Activated CD4-positive, CD25-positive, alpha-beta regulatory T cell (primary cell): ENCODE measurements around the gene SLC9A8.
A peak's percentile ranks its signal among the peaks of the same experiment; 100 is the strongest.
"Not testable (repeated sequence)": the region's sequence is repeated elsewhere in the genome, so short reads cannot be mapped to it uniquely, and the experiment has no call there.

ENCODE experiments used
- DNase-seq, 4 experiments: peaks; one replicate each; lab custom pipeline; 2025; lab: John Stamatoyannopoulos, UW

The SLC9A8 gene

DNA sequence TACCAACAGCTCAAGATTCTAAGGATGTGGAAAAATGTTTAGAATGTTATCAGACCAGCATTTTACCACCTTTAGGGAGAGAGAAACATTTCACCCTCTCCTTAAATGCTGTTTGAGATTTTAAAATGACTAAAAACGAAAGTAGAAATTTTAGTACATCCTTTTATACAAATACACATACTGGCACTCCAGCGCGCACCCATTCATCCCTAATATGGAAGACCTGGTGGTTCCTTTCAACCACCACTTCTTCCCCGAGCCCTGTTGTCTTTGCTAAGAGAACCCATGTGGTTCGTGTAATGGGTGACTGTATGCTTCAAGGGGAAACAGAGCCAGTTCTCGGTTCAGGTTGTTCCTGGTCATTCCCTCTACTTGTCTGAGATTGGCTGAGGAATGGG is 81.4 kb downstream of the SLC9A8 start:
- no peak for DNase-seq

DNA sequence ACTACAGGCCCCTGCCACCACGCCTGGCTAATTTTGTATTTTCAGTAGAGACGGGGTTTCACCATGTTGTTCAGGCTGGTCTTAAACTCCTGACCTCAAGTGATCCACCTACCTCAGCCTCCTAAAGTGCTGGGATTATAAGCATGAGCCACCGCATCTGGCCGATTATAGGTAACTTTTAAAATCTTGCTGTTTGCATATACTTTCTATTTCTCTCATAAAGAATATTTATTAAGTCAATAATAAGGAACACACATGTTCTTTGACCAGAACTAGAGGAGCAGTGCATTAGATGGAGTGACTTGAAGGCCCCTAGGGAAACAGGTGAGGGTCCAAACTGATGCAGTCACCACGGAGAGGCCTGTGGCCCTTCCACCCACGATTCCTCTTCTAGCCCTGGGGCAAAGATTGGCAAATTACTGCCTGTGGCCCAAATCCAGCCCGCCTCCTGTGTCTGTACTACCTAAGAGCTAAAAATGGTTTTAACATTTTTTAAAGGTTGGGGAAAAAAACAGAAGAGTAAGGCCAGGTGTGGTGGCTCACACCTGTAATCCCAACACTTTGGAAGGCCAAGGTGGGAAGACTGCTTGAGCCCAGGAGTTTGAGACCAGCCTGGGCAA is 83.0 kb downstream of the SLC9A8 start:
- not testable (repeated sequence) for DNase-seq

DNA sequence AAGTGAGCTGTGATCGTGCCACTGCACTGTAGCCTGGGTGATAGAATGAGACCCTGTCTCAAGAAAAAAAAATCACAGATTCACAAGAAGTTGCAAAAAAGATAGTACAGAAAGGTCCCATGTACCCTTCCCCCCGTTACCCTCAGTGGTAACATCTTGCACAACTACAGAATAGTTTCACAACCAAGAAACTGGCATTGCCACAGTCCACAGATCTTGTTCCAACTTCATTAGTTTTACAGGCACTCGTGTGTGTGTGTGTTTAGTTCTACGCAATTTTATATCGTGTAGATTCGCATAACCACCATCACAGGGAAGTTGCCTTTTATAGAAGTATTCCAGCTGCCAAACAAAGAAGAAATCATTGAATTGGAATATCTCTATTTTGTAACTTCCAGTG is 83.6 kb downstream of the SLC9A8 start:
- DNase-seq = no peak

DNA sequence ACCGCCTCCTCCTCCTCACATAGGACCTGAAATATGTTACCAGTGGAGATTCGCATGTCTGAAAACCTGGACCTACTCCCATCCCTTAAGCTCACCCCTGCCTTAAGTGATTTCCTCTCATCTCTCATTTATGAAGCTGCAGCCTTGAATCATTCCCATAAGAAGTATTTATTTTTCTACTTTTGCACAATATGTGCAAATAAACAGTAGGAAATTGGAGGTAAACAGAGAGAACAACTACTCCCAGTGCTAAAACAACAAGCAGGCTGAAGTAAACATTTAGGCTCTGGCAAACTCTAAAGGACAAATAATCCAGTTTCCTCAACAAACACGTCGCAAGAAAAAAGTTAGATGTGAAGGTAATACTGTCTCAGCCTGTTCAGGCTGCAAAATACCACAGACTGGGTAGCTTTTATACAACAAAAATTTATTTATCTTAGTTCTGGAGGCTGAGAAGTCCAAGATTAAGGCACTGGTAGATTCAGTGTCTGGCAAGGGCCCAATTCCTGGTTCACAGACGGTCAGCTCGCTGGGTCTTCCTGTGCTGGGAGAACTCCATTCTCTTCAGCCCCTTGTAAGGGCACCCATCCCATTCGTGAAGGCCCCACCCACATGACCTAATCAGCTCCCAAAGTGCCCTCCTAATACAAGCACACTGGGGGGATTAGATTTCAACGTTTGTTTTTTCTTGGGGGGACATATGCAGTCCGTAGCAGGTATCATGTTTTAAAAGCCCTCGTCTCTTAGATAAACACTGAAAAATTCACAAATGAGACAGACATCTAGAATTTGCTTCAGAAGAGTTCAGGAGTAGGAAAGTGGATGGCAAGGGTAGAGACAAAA is 87.1 kb downstream of the SLC9A8 start:
- no peak for DNase-seq

DNA sequence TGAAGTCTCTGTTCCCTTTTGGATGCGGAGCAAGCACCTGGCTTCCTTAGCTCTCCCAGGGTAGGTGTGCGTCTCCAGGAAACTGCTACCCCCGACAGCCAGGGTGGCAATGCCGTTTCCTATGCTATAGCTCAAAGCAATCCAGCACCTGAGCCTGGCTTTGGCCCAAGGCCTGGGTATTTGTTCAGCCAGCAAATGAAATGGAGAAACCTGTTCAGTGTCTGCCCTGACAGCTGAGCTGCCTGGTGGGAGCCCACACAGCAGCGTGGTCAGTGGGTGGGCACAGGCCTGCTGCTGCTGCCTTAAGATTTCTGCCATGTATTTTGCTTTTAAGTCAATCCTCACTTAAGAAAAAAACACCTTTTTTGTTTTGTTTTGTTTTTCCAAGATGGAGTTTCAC is 89.0 kb downstream of the SLC9A8 start:
- DNase-seq = no peak

DNA sequence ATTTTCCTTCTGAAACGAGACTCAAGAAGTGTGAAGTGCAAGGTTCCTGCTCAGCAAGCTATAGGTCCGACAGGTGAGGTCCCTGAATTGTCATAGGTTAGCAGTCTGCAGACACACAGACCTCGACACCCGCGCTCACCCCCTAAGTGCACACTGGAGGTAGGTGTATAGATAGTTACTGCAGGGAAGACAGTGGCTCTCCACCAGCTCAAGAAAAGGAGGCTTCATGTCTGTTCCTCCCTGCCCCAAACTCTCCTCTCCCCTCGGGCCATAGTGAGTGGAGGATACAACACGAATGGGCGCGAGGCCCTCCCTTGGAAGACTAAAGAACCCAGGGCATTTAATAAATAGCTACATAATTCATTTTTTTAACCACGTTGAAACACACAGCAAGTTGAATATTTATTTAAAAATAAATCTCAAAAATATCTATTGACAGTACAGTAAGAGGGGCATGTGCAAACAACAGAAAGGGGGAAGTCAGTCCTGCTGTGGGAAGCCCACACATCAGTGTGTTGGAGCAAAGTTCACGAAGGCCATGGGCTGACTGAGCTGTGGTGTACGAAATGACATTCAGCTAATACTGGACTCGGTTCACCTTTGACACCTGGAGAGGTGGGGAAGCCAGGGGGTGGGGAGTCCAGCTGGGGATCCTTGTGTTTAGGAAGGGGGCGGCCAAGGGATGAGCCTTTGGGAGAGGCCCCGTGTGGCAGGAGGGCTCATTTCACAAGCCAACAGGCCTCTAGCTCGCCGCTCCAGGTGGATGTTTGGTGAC is 92.0 kb downstream of the SLC9A8 start:
- no peak for DNase-seq

DNA sequence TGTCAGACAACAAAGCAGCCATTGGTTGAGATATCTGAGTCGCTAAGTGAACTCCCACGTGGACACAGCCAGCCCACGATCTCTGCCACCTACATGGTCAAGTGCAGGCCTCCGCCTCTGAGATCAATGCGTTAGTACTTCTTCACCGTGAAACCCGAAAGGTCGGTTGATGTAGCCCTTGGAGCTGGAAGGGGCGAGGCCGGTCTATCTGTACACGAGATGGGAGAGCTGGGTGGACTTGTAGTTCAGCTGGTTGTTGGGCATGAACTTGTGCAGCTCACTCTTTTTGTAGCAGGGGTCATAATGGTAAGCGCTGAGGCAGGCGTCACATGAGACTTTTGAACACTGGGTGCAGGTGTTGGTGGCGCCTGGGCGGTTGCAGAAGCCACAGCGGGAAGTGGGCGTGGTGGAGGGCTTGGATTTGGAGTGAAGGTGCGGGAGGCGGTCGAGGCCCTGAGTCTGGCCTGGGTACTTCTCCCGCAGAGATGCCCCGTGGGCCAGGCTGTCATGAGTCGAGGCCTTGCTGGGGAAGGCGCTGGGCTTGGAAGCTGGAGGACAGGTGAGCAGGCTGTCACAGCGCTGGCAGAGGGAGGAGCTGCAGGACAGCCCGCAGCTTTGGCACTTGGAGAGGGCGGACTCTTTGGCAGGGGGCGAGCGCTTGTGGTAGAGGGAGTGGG is 92.9 kb downstream of the SLC9A8 start:
- DNase-seq = no peak

DNA sequence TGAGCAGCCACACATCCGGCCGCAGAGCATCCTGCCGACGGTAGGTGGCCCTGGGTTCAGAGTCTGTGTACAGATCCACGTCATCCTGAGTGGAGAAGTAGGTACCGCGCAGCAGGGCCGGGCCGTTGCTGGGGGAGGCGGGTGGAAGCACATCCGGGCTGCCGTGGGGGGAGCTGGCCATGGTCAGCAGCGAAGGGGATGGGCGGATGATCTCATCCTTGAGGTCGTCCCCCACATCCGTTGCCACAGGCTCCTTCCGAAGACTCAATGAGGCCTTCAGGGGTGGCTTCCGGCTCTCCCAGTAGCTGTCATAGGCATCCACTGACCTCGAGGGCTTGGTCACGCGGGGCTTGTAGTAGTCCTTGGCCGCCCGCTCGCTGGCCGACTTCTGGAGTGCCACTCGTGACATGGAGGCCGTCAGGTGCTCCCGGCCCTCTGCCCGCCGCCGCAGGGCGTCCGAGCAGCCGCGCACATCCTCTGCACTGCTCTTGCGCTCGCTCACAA is 93.5 kb downstream of the SLC9A8 start:
- no peak for DNase-seq

DNA sequence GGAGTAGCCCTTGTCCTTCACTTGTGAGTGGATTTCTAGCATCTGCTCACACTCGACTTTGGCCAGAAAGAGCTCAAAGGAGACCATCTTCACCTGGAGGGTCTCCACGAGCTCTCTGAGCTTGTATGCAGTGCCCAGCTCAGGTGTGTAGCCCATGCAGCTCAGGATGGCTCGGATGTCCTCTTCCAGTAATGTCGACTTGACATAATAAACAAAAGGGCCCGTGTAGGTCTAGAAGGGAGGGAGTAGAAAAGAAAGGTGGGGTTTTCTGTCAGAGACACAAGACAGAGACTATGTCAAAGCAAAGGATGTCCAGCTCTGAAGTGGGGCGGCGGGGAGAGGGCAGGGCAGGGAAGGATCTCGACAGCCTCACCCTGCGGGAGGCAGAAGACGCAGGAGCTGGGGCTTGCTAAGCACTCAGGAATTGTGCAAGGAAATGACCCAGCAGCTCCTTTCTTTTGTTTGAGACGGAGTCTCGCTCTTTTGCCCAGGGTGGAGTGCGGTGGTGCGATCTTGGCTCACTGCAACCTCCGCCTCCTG is 94.1 kb downstream of the SLC9A8 start:
- DNase-seq = no peak

DNA sequence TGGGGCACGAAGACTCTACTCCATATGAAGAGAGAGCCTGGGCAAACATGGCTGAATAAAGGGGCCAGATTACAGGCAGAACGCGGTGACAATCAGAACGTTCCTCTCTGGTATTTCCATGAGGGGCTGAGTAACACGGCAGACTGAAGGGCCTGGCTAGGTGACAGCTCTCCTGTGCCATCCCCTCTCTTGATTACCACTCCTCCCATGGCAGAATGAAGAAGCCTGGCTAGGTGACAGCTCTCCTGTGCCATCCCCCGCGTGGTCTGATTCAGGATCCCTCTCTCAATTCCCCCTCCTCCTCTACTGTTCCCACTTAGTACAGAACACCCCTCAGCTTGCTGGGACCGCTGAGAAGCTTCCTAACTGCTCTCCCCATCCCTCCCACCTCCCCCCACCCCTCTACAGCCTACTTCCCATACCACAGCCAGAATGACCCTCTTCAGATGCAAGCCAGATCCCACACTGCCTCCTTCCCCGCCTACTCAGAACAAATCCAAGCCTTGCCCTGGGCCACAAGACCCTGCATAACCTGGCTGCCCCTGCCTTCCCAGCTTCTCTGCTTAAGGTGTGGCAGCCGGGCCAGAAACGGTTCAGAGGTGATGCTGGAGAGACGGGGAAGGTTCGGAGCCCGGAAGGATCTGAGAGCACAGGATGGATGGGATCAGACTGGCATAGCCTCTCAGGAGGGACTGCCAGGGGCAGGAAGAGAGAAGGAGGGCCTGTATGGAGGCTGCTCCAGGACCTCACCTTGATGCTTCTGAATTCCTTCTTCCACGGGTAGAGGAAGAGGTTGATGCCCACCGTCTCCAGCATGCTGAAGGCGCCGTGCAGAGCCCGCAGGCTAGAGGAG is 95.0 kb downstream of the SLC9A8 start:
- DNase-seq = no peak

DNA sequence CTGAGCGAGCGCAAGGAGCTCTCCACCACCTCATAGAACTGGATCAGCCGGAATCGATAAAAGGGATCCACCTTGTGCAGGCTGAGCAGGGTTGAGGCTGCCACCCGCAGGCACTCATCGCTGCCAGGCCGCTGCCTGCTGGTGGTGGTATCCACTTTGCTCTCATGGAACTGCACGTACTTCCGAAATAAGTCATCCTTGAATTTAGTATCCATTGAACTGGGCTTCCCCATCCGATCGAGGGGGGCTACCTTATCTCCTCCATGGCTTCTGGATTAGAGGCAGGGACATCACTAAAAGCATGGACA is 95.6 kb downstream of the SLC9A8 start:
- no peak for DNase-seq

DNA sequence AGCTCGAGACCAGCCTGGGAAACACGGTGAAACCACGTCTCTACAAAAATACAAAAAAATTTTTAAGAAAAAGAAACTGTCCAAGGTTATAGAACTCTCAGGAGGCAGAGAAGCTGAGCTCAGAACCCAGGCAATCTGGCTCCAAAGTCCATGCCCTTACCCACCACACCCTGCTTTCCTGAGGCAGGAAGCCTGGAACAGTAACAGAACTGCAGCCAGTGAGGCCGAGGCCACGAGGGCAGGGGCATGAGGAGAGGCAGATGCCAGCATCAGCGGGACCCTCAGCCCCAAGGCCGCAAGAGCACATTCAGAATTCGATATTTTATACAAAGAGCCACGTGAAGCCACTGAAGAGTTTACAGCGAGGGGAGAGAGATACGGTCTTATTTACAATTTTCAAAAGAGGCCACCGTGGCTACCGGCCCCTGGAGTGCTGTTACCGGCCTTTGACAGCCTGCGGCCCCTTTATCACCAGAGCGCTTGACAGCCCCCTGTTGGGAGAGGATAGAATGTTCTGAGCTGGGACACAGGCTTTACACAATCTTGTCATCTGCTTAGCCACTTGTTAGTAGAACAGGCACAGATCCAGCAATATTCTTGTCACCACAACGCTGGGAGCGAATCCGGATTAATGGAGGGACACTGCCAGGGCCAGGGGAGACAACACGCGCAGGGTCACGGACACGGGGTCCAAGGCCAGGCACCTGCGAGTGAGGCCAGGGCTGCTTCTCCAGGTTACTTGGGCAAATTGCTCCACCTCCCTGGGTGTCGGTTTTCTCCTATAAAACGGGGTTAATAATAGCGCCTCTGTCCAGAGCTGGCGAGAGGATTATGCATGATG is 97.1 kb downstream of the SLC9A8 start:
- DNase-seq = no peak

DNA sequence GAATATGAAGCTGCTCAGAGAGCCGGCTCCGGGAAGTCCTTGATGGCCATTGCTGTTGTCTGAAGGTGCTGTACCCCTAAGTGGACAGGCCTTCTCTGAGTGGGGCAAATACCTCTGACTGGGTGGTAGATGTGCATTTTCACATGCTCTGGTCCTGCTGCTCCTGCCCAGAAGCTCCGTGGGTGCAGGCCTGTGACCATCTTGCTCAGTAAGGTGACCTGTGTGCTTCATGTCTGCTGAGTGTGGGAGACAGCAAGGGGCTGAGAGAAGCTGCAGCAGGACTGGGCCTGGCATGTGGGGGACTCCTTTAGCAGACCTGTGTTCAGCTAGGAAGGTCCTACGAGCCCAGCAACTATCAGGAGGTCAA is 97.7 kb downstream of the SLC9A8 start:
- no peak for DNase-seq

DNA sequence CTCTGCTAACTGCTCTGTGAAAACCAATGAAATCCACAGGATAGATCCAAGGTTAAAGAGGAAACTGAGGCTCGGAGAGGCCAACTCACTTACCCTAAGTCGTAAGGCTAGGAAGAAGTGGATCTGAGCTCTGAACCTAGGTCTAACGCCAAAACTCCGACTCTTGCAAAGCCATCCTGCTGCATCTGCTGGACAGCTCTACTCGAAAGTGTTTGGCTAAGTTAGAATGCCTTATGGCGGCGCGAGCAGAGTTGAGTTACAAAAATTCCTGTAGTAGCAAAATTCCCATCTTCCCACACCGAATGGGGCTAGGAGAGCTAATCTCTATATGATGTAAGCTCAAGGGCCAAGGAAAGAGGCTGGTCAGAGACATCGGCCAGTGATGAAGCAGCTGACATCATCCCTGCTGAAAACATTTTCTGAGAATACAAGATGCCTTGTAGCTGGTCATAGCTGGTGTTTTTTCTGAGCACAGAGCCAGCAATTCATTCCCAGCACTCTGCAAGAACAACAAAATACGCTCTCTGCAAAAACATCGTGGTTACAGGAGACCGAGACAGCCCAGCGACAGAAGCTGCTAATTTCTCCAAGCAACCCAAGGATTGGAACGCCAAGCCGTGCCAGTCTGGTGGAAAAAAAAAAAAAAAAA is 100.9 kb downstream of the SLC9A8 start:
- DNase-seq = no peak

DNA sequence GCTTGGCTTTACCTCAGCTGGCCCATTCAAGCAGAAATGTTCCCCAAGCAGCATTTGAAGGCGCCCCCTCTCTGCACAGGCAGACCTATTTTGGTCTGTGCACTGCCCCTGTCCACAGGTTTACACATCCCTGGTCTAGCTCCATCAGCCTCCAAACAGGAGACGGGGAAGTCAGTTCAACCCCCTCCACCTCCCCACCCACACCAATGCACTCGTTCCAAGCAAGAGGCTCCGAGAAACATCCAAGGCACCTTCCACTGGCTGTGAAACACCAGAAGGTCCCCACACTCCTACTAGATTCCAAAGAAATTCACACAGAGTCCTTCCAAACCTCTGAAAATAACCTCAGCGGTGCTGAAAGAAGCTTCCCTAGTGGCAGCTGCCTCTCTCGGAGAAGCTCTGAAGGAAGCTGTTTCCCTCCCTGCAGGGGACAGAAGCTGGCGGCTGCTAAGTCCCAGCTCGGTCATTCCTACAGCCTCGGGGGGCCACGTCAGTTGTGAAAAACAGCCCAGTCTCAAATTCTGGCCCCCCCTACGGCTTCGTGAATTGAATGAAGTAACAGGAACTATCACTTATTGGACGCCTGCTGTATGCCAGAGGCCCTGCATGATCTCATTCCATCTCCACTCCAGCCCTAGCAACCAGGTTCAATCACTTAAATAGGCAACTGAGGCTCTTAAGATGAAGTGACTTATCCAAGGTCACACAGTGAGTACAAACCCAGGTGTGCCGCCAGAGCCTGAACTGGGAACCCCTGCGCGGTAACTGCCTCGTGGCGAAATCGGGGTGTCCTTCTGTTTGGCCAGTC is 101.9 kb downstream of the SLC9A8 start:
- no peak for DNase-seq

DNA sequence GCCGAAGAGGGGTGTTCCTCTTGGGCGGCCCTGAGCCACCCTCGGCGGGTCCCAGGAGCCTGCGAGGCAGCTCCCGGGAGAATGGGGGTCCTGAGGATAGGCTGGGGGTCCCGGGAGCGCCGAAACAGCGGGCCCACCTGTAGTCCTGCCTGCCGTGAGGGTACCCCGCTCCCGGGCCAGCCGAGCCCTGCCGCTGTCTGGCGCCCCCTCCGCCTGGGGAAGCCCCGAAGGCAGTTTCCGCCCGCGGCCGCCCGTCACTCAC is 102.4 kb downstream of the SLC9A8 start:
- DNase-seq = no peak

DNA sequence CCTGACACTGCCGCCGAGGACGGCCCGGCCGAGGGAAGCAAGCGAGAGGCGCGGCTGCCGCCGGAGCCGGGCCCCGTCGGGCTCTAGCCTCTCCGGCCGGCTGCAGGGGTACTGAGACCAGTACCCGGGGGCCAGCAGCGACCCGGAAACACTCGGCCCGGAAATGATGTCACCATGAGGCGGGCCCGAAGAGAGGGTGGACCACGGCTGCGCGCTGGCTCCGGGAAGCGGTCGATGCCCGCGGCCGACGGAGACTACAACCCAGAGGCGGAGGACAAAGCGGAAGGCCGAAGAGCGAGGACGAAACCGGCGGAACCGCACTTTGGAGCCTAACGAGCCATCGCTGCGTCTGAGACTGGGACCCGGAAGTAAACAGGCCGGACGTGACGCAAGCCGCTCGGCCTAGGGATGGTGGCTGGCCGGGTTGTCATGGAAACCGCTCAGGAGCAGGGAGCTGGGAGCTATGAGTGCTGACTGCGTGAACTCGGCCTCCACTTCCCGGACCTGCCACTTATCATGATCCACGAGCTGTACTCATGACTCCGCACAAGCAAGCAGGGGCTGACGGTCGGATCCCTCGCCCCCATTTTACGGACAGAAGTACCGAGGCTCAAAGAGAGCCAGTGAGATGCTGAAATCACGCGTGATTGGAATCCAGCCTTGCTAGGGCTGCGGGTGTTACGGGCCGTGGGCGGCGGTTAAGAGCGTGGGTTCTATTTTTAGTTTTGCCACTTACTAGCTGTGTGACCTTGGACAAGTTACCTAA is 102.9 kb downstream of the SLC9A8 start, which contains the start of gene SPATA2:
SPATA2 (minus strand) TSS at position 150 of the 766 bp plus-strand sequence. CDS start 7,039 bp downstream, outside the sequence.
- peak; percentile 78 to 95 (median 87) for DNase-seq
